ENCODE measurements around the gene SMO.

DNA sequence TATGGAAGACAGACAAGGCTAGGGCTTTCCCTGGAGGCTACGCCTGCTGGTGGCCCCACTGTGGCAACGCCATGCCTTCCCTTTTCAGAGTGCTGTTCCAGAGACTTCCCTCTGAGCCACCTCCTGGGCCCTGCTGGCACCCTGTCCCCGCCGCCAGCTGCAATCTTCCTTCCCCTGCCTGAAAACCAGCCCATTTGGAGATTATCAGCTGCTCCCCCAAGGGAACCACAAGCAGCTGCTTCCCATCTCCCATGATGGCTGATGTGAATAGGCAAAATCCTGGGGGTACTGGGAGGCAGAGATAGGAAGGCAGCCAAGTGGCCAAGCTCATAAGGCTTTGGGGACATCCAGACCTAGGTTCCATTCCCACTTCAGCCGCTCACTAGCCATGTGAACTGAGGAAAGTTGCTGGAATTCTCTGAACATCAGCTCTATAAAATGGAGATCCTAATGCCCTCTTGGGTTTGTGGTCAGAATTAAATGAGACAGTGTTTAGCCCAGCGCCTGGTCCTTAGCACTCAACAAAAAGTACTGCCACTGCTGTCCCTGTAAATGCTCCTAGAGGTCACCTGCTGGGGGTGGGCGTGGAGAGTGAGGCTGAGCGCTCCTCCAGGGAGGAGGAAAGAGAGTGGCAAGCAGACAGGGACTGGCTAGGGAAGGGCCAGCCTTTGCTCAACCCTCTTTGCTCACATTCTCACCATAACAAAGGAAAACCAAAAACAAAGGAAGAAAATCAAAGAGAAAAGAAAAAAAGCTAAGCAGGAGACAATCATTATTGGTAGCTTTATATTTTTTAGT is 38.0 kb upstream of the SMO start:
- TF ChIP-seq CTCF (conservative IDR thresholded peaks at IDR 0.05 in 1 of 2, IDR thresholded peaks at IDR 0.05 in 1 of 2; ENCODE audit: low read depth in 1 of 2, low read length in 2 of 2), result no peak
- TF ChIP-seq EZH2 (IDR thresholded peaks at IDR 0.05; ENCODE audit: low read length, missing control alignments), result no peak

Data from fibroblast of lung (primary cell).